G401 (cell line): ENCODE results near the gene IL1RAPL2. TPM values are rescaled to one million over a fixed set of nuclear protein-coding genes. Genes with fewer than 3 reads are reported as not detected.
"Not testable (repeated sequence)": the region's sequence is repeated elsewhere in the genome, so short reads cannot be mapped to it uniquely, and the experiment has no call there.

Source experiments
- DNase-seq: peaks from one replicate; pipeline ENCODE4 v3.0.0-alpha.2; 2015; ENCODE audit warnings: low spot score
- in situ Hi-C: cut with HindIII; loops from 2 replicates; pipeline ENCODE4 v1.10.0; 2016; ENCODE audit warnings: low sequenced_read_pairs, mixed read lengths
- total RNA-seq: library from RNA; depleted of rRNA; stranded (reverse); fragments of >200 nt; shearing (Covaris generic); gene quantifications from 2 replicates; pipeline ENCODE4 v1.2.3, GENCODE V29; 2014

Gene IL1RAPL2
- total RNA-seq, 1 experiment from 2014 or later: not detected

GRCh38 chrX:104668550-104668949 lies 102.6 kb downstream of the IL1RAPL2 start:
- in situ Hi-C loops: no loop called here

GRCh38 chrX:104669063-104669462 lies 103.1 kb downstream of the IL1RAPL2 start:
- no peak for DNase-seq
- in situ Hi-C loops: no loop called here

More at GRCh38 chrX:104668550-104668949, 102.6 kb downstream of the IL1RAPL2 start:
- DNase-seq: no peak

GRCh38 chrX:104670051-104670450 lies 104.1 kb downstream of the IL1RAPL2 start:
- no peak for DNase-seq
- in situ Hi-C loops: no loop called here

GRCh38 chrX:104677517-104677916 lies 111.5 kb downstream of the IL1RAPL2 start:
- in situ Hi-C loops, DNase-seq: not testable (repeated sequence)

DNA sequence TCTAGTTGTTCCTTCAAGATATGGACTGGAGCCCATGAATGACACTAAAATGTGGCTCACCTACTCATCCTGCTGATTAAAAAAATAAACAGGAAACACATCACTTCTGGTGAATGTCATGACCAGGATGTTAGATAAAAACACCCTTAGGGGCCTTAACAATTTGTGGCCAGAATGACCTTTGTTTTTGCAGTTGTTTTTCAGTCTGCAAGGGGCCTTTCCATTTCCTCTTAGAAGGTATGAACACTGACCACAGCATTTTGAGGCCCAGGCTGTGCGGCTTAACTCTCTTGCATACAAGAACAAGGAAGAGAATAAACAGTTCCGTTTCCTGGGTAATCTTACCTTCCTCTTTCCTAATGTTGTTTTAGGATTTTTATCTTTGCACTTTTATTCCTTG lies 113.2 kb downstream of the IL1RAPL2 start:
- DNase-seq: no peak
- in situ Hi-C loops: no loop called here

DNA sequence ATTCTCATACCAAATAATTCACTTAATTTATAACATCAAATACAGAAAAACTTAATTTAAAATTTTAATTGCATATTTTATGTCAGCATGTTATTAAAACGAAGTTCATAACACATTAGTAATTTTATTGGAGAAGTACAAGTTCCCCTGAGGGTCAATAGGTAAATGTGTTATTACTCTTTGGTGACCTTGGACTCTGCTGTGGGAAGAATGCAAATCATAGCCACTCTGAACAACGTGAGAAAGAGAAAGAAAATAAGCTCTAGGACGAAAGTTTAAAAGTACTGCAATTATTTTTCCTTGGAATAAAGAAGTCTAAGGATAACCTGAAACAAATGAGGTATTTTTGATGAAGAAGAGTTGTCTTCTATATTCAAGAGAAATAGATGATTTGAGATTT lies 115.2 kb downstream of the IL1RAPL2 start:
- in situ Hi-C loops: no loop called here
- DNase-seq: no peak

GRCh38 chrX:104684077-104684476 lies 118.1 kb downstream of the IL1RAPL2 start:
- DNase-seq: no peak
- in situ Hi-C loops: no loop called here

DNA sequence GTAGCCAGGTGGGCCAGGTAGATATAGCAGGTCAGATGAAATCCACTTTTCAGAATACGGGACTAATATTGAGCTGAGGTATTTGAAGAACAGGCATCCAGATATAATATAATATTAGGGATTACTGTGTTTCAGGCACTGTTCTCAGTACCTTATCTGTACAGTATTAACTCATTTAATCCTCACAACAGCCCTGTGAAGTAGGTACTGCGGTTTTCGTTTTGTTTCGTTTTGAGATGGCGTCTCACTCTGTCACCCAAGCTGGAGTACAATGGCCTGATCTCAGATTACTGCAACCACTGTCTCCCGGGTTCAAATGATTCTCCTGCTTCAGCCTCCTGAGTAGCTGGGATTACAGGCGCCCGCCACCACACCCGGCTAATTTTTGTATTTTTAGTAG lies 129.6 kb downstream of the IL1RAPL2 start:
- in situ Hi-C loops: no loop called here
- DNase-seq: no peak

DNA sequence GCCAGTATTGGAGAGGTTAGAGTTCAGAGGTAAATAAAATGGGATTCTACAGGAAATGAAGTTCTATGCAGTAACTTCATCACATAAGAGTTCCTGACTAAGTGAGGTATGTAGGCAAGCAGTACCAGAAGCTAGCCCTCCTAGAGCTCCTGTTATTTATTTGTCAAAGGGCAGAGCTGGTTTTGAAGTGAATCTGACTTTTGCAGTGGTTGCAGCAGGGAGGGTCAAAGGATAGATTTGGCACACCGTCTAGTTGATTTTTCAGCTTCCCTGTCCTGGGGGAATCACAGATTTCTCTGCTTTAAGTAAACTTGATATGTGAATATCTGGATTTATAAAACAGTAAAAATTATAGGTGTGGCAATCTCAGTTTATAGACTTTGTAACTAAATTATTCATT lies 130.7 kb downstream of the IL1RAPL2 start:
- DNase-seq: no peak
- in situ Hi-C loops: no loop called here

GRCh38 chrX:104697294-104697693 lies 131.3 kb downstream of the IL1RAPL2 start:
- in situ Hi-C loops: no loop called here

DNA sequence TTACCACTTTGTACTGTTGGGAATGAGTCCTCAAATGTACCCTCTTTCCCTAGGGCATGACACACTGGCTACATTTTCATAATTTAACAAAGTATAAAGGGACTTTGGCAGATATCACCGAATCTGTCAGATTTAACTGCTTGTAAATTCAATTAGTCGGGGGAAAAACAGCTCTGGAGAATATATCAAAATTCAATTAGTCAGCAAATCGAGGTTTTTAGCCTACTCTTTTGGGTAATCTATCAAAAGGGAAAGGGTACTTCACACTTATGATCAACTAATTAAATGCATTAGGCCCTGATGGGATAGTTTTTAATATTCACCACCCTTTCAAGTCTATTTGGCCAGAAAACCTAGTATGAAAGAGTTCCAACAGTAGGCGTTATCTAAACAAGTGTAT lies 141.0 kb downstream of the IL1RAPL2 start:
- DNase-seq: no peak
- in situ Hi-C loops: no loop called here

More at GRCh38 chrX:104697294-104697693, 131.3 kb downstream of the IL1RAPL2 start:
- DNase-seq: no peak

DNA sequence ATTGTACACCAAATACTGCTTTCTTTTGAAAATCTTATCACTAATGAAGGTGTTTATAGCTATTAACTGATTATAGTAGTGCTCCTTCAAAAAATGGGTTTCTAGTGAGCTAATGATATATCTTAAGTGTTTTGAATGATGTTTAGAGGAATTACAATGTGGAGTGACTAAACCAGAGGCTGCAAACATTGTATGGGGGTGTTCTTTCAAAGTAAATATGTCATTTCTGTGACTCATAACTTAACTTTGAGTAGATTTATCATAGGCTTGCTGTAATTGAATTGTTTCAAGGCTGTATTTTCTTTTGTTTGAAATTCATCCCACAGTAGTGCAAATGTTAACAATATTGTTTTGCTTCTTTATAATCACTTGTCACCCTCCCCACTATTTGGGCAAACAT lies 141.6 kb downstream of the IL1RAPL2 start:
- in situ Hi-C loops: no loop called here
- DNase-seq: no peak

DNA sequence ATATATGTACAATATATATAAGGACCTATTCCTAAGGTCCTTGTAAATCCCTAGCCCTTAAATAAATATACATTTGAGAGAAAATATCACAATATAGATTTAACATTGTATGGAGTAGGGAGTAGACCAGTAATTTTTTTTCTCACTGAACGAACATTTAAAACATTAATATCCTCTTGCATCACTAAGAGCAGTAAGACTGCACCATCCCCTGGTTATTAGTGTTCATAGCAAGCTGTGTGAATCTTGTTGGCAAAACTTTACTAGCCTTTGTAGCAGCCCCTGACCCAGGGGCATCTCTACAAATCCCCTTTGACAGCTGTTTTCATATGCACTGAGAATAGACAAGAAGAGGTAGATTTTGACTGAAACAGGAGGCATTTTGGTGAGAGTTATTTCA lies 146.5 kb downstream of the IL1RAPL2 start:
- in situ Hi-C loops: no loop called here
- DNase-seq: no peak

GRCh38 chrX:104721854-104722253 lies 155.9 kb downstream of the IL1RAPL2 start:
- in situ Hi-C loops: no loop called here
- no peak for DNase-seq

DNA sequence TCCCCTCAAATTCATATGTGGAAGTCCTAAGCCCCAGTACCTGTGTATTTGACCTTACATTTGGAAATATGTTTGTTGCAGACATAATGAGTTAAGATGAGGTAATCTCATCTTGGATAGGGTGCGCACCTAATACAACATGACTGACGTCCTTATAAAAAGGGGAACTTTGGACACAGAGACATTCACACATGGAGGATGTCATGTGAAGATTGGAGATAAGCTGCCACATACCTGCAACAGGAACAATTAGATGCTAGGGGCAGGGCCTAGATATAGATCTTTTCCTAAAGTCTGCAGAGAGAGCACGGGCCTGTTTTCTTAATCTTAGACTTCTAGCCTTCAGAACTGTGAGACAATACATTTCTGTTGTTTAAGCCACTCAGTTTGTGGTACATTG lies 162.5 kb downstream of the IL1RAPL2 start:
- no peak for DNase-seq
- in situ Hi-C loops: no loop called here

- in situ Hi-C loops: no loop called here
- DNase-seq: no peak
Measured at GRCh38 chrX:104742355-104742754, 176.4 kb downstream of the IL1RAPL2 start.

GRCh38 chrX:104745152-104745551 lies 179.2 kb downstream of the IL1RAPL2 start:
- in situ Hi-C loops: no loop called here
- DNase-seq: no peak

GRCh38 chrX:104749951-104750610 lies 184.1 kb downstream of the IL1RAPL2 start:
- in situ Hi-C loops: no loop called here
- DNase-seq: no peak

DNA sequence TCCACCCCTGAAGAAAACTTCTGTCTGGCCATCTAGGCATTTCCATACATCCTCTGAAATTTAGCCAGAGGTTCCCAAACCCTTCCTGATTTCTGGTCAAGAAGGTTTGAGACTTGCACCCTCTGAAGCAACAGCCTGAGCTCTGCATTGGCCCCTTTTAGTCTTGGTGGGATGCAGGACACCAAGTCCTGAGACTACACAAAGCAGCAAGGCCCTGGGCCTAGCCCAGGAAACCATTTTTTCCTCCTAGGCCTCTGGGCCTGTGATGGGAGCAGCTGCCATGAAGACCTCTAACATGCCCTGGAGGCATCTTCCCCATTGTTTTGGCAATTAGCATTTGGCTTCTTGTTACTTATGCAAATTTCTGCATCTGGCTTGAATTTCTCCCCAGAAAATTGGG lies 196.6 kb downstream of the IL1RAPL2 start:
- DNase-seq: no peak
- in situ Hi-C loops: no loop called here

- in situ Hi-C loops: no loop called here
- no peak for DNase-seq
Measured at GRCh38 chrX:104789784-104790183, 223.8 kb downstream of the IL1RAPL2 start.

DNA sequence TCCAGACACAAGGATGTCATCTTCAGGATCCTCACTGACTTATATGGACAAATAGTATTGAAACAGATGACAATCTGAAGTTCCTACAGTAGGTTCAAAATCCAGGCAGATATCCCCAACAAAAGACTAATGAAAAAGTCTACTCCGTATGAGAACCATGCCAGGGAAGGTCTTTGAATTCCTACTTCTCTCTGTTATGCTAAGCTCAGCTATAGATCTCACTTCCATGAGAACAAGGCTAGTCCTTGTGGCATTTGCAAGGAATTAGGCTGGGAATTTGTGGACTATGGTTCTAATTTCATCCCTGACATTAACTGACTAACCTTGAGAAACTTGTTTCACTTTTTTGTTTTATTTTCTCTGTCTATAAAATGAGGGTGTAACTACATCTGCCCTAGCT lies 229.8 kb downstream of the IL1RAPL2 start:
- DNase-seq: no peak
- in situ Hi-C loops: no loop called here
